ENCODE results near the gene NCAPD2.

The NCAPD2 gene

GRCh38 chr12:6500466-6500865 is 6.6 kb downstream of the NCAPD2 start:
- DNase-seq, result no peak

- no peak for DNase-seq
These were observed 13.4 kb downstream of the NCAPD2 start for GRCh38 chr12:6507102-6507998.

GRCh38 chr12:6508087-6508486 is 14.2 kb downstream of the NCAPD2 start:
- no peak for DNase-seq

- no peak for DNase-seq
These were observed 26.3 kb downstream of the NCAPD2 start for GRCh38 chr12:6520186-6520585.

GRCh38 chr12:6522193-6522592 is 28.3 kb downstream of the NCAPD2 start:
- no peak for DNase-seq

GRCh38 chr12:6523708-6524107 is 29.8 kb downstream of the NCAPD2 start:
- no peak for DNase-seq

- DNase-seq, result no peak
These were observed 30.7 kb downstream of the NCAPD2 start for GRCh38 chr12:6524648-6525047.

GRCh38 chr12:6526201-6526600 is 32.3 kb downstream of the NCAPD2 start:
- DNase-seq, result no peak

GRCh38 chr12:6526766-6527525 is 33.0 kb downstream of the NCAPD2 start:
- DNase-seq, result no peak

- DNase-seq, result no peak
These were observed 33.8 kb downstream of the NCAPD2 start for GRCh38 chr12:6527711-6528110.

GRCh38 chr12:6528539-6529235 is 34.8 kb downstream of the NCAPD2 start:
- DNase-seq, result no peak

GRCh38 chr12:6529291-6529737 is 35.4 kb downstream of the NCAPD2 start:
- no peak for DNase-seq

GRCh38 chr12:6530576-6531260 is 36.8 kb downstream of the NCAPD2 start:
- DNase-seq, result no peak

GRCh38 chr12:6532051-6532926 is 38.4 kb downstream of the NCAPD2 start:
- DNase-seq, result peak; percentile 72 to 74

- peak; percentile 45 to 53 for DNase-seq
These were observed 39.2 kb downstream of the NCAPD2 start for GRCh38 chr12:6532927-6533652.

GRCh38 chr12:6533653-6533922 is 39.7 kb downstream of the NCAPD2 start:
- no peak for DNase-seq

GRCh38 chr12:6533923-6534694 is 40.2 kb downstream of the NCAPD2 start, which contains the start of gene GAPDH:
GAPDH (plus strand) TSS chr12:6534517; CDS start chr12:6534833, 316 bp downstream.
- DNase-seq, result peak; percentile 84 to 92

GRCh38 chr12:6534695-6534944 is 40.7 kb downstream of the NCAPD2 start:
- no peak for DNase-seq

GRCh38 chr12:6534945-6535696 is 41.2 kb downstream of the NCAPD2 start:
- DNase-seq, result peak; percentile 70 to 71

GRCh38 chr12:6535697-6535946 is 41.7 kb downstream of the NCAPD2 start:
- DNase-seq, result no peak
